Esophagus squamous epithelium (tissue), 4 donors: ENCODE data around the gene ZNF12.

Source experiments
- CTCF ChIP-seq, 6 experiments: fragments of 450-650 bp in 4 of 6; fragments of 200-600 bp in 2 of 6; sonication (generic) in 2 of 6; IDR thresholded peaks; one replicate each; pipeline ENCODE4 v1.5.1; 2016 to 2019; ENCODE audit warnings: antibody characterized with exemption in 6 of 6, mild to moderate bottlenecking in 4 of 6, moderate library complexity in 4 of 6
- POLR2A ChIP-seq, 4 donors: fragments of 450-650 bp; IDR thresholded peaks; one replicate each; pipeline ENCODE4 v1.6.1; 2017; ENCODE audit warnings: antibody characterized with exemption in 4 of 4, mild to moderate bottlenecking in 4 of 4, moderate library complexity in 3 of 4

DNA sequence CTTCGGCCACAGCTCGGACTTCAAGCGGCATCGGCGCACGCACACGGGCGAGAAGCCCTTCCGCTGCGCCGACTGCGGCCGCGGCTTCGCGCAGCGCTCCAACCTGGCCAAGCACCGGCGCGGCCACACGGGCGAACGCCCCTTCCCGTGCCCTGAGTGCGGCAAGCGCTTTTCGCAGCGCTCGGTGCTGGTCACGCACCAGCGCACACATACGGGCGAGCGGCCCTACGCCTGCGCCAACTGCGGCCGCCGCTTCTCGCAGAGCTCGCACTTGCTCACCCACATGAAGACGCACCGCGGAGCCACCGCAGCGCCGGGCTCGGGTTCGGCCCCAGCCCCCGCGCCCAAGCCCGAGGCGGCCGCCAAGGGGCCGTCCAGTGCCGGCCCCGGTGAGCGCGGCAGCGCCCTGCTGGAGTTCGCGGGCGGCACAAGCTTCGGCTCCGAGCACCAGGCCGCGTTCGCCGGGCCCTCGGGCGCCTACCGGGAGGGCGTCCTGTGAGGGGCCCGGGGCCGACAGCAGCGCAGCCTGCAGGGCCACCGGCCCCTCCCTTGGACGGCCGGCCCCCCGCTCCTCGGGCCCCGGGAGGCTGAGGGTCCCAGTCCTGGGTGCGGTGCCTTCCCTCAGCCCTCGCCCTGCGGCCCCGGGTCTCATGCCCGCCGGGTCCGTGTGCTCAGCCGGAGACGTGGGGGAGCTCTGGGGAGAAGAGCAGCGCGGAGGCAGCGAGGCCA lies 52.5 kb downstream of the ZNF12 start:
- TF ChIP-seq POLR2A (IDR thresholded peaks at IDR 0.05) = no peak
- no peak for TF ChIP-seq CTCF (IDR thresholded peaks at IDR 0.05)
